Loucy (cell line): ENCODE data around the gene MCM9.

Experiments
- H2AFZ ChIP-seq: fragments of 200-600 bp; sonication (generic); 2 replicates; pipeline ENCODE4 v1.6.0; 2016; ENCODE audit warnings: antibody characterized with exemption, mild to moderate bottlenecking, low read length, moderate library complexity
- H3F3A ChIP-seq: fragments of 200-600 bp; 2 replicates; pipeline ENCODE4 v1.6.0; 2016; ENCODE audit warnings: antibody characterized with exemption, low read depth, mild to moderate bottlenecking
- H3K27me3 ChIP-seq: fragments of 200-600 bp; sonication (generic); 2 replicates; pipeline ENCODE4 v1.6.1; 2014; ENCODE audit warnings: low read length, mild to moderate bottlenecking; ENCODE audit not compliant: insufficient read depth, poor library complexity, severe bottlenecking
- H3K36me3 ChIP-seq: fragments of 200-600 bp; sonication (generic); 2 replicates; pipeline ENCODE4 v1.6.1; 2016; ENCODE audit warnings: low read length; ENCODE audit not compliant: insufficient read depth
- H3K4me1 ChIP-seq: fragments of 200-600 bp; sonication (generic); 2 replicates; pipeline ENCODE4 v1.5.1; 2014; ENCODE audit warnings: low read length, mild to moderate bottlenecking; ENCODE audit not compliant: insufficient read depth, poor library complexity, severe bottlenecking
- H3K4me2 ChIP-seq: fragments of 200-600 bp; sonication (generic); 2 replicates; pipeline ENCODE4 v1.6.0; 2014; ENCODE audit warnings: antibody characterized with exemption, low read length, low read depth, mild to moderate bottlenecking; ENCODE audit not compliant: poor library complexity, severe bottlenecking
- H3K4me3 ChIP-seq: fragments of 200-600 bp; sonication (generic); 2 replicates; pipeline ENCODE4 v1.5.1; 2014; ENCODE audit warnings: low read length, mild to moderate bottlenecking, mixed read lengths; ENCODE audit not compliant: poor library complexity, severe bottlenecking
- H3K79me2 ChIP-seq: fragments of 200-600 bp; sonication (generic); 2 replicates; pipeline ENCODE4 v1.6.1; 2014; ENCODE audit warnings: low read length; ENCODE audit not compliant: insufficient read depth
- H3K9ac ChIP-seq: fragments of 200-600 bp; sonication (generic); 2 replicates; pipeline ENCODE4 v1.6.0; 2014; ENCODE audit warnings: mild to moderate bottlenecking, low read depth, low read length, moderate library complexity; ENCODE audit not compliant: poor library complexity, severe bottlenecking
- H3K9me2 ChIP-seq: fragments of 200-600 bp; sonication (generic); replicated peaks from 2 replicates; pipeline ENCODE4 v1.6.1; 2016; ENCODE audit warnings: low read depth, low read length, mixed read lengths
- H3K9me3 ChIP-seq: fragments of 200-600 bp; sonication (generic); 2 replicates; pipeline ENCODE4 v1.6.1; 2014; ENCODE audit warnings: mild to moderate bottlenecking, antibody characterized with exemption, low read length, low read depth; ENCODE audit not compliant: insufficient read depth
- H4K20me1 ChIP-seq: fragments of 200-600 bp; sonication (generic); 2 replicates; pipeline ENCODE4 v1.6.0; 2014; ENCODE audit warnings: antibody characterized with exemption, low read length, mild to moderate bottlenecking; ENCODE audit not compliant: insufficient read depth, poor library complexity, severe bottlenecking
- CTCF ChIP-seq: fragments of 200-600 bp; sonication (generic); conservative IDR thresholded peaks from 2 replicates; pipeline ENCODE4 v1.5.1; 2014; ENCODE audit warnings: mild to moderate bottlenecking, antibody characterized with exemption, low read length
- EZH2phosphoT487 ChIP-seq: fragments of 200-600 bp; IDR thresholded peaks from 2 replicates; pipeline ENCODE4 v1.6.1; 2018; ENCODE audit warnings: antibody characterized with exemption, mild to moderate bottlenecking, moderate library complexity, borderline replicate concordance

MCM9 gene

GRCh38 chr6:118933855-118934460 lies 1.0 kb downstream of the MCM9 start:
- Histone ChIP-seq H2AFZ (peak overlapping the region; percentile 31; the same call in 1 of the 2 replicates), H3K9ac (peak overlapping the region; percentile 96)
- TF ChIP-seq EZH2phosphoT487 (no peak), CTCF (no peak)

GRCh38 chr6:118932421-118932820 lies 2.5 kb downstream of the MCM9 start:
- H2AFZ ChIP-seq, result no peak overlapping the region
- H3K9me2 ChIP-seq, result no peaks in the 10 kb centered on the region
- H4K20me1 ChIP-seq, result peaks cover 28% of the 10 kb centered on the region
- H3K9ac ChIP-seq, result peak overlapping the region; percentile 35
- peak overlapping the region; percentile 79 for H3K4me2 ChIP-seq
- no peaks in the 10 kb centered on the region for H3K9me3 ChIP-seq
- peaks cover 62% of the 10 kb centered on the region for H3K79me2 ChIP-seq
- TF ChIP-seq CTCF, result no peak
- TF ChIP-seq EZH2phosphoT487, result no peak
- H3K36me3 ChIP-seq, result peaks cover 9% of the 10 kb centered on the region; the same call in 1 of the 2 replicates
- peaks cover 53% of the 10 kb centered on the region for H3K4me1 ChIP-seq
- H3F3A ChIP-seq, result no peaks in the 10 kb centered on the region
- H3K27me3 ChIP-seq, result no peaks in the 10 kb centered on the region
- peak overlapping the region; percentile 24 for H3K4me3 ChIP-seq

More at GRCh38 chr6:118933855-118934460, 1.0 kb downstream of the MCM9 start:
- no peaks in the 10 kb centered on the region for H3K9me2 ChIP-seq
- H4K20me1 ChIP-seq, result peaks cover 28% of the 10 kb centered on the region
- no peaks in the 10 kb centered on the region for H3F3A ChIP-seq
- peaks cover 47% of the 10 kb centered on the region for H3K4me1 ChIP-seq
- peaks cover 57% of the 10 kb centered on the region for H3K79me2 ChIP-seq
- H3K36me3 ChIP-seq, result peaks cover 3% of the 10 kb centered on the region; the same call in 1 of the 2 replicates
- no peaks in the 10 kb centered on the region for H3K9me3 ChIP-seq
- H3K4me2 ChIP-seq, result peak overlapping the region; percentile 79
- peak overlapping the region; percentile 99 for H3K4me3 ChIP-seq
- H3K27me3 ChIP-seq, result no peaks in the 10 kb centered on the region

- Histone ChIP-seq H3K4me1 (peaks cover 54% of the 10 kb centered on the region), H3K36me3 (peaks cover 11% of the 10 kb centered on the region; the same call in 1 of the 2 replicates), H3K79me2 (peaks cover 62% of the 10 kb centered on the region), H3K27me3 (no peaks in the 10 kb centered on the region), H4K20me1 (peaks cover 28% of the 10 kb centered on the region), H3K9ac (peak overlapping the region; percentile 35), H3K9me3 (no peaks in the 10 kb centered on the region), H3K9me2 (no peaks in the 10 kb centered on the region), H3K4me2 (peak overlapping the region; percentile 79), H3K4me3 (no peak overlapping the region), H2AFZ (no peak overlapping the region), H3F3A (no peaks in the 10 kb centered on the region)
- TF ChIP-seq CTCF (no peak), EZH2phosphoT487 (no peak)
Observed at GRCh38 chr6:118931436-118931835, 3.5 kb downstream of the MCM9 start.
